Neural cell (in vitro differentiated cells): ENCODE measurements around the gene HOXB7. TPM values are rescaled to one million over a fixed set of nuclear protein-coding genes. Genes with fewer than 3 reads are reported as not detected.
A peak's percentile ranks its signal among the peaks of the same experiment; 100 is the strongest.

Source experiments
- H2AFZ ChIP-seq: fragments of 200-600, 300-800 bp; sonication (generic), shearing (Covaris generic); 2 replicates; pipeline ENCODE4 v1.6.0; 2014; ENCODE audit warnings: low read depth, mild to moderate bottlenecking, antibody characterized with exemption, low read length, moderate library complexity
- H3F3A ChIP-seq: fragments of 200-600 bp; shearing (Covaris generic); 2 replicates; pipeline ENCODE4 v1.6.1; 2016; ENCODE audit warnings: mild to moderate bottlenecking, moderate library complexity, mixed read lengths, antibody characterized with exemption, low read length; ENCODE audit not compliant: insufficient read depth, poor library complexity, severe bottlenecking
- H3K27ac ChIP-seq: fragments of 200-600, 300-800 bp; sonication (generic), shearing (Covaris generic); 2 replicates; pipeline ENCODE4 v1.5.1; 2014; ENCODE audit warnings: mild to moderate bottlenecking, low read length, moderate library complexity
- H3K27me3 ChIP-seq: fragments of 300-800, 200-600 bp; sonication (generic), shearing (Covaris generic); 2 replicates; pipeline ENCODE4 v1.6.0; 2014; ENCODE audit warnings: mild to moderate bottlenecking, low read depth, low read length, moderate library complexity; ENCODE audit not compliant: insufficient read depth
- H3K36me3 ChIP-seq: fragments of 300-800, 200-600 bp; sonication (generic), shearing (Covaris generic); 2 replicates; pipeline ENCODE4 v1.5.1; 2014; ENCODE audit warnings: mild to moderate bottlenecking, antibody characterized with exemption, low read length, moderate library complexity; ENCODE audit not compliant: insufficient read depth
- H3K4me2 ChIP-seq: fragments of 300-800, 200-600 bp; sonication (generic), shearing (Covaris generic); 2 replicates; pipeline ENCODE4 v1.6.0; 2014; ENCODE audit warnings: mild to moderate bottlenecking, low read length
- H3K4me3 ChIP-seq: fragments of 300-800, 200-600 bp; sonication (generic), shearing (Covaris generic); 2 replicates; pipeline ENCODE4 v1.5.1; 2014; ENCODE audit warnings: mild to moderate bottlenecking, low read length, moderate library complexity
- H3K79me2 ChIP-seq: fragments of 200-600 bp; shearing (Covaris generic); replicated peaks from 2 replicates; pipeline ENCODE4 v1.6.0; 2014; ENCODE audit warnings: mild to moderate bottlenecking, low read length, moderate library complexity; ENCODE audit not compliant: insufficient read depth
- H3K9ac ChIP-seq: fragments of 300-800, 200-600 bp; sonication (generic), shearing (Covaris generic); 2 replicates; pipeline ENCODE4 v1.6.1; 2016; ENCODE audit warnings: mild to moderate bottlenecking, low read length, mixed read lengths
- H3K9me2 ChIP-seq: fragments of 200-600 bp; shearing (Covaris generic); 2 replicates; pipeline ENCODE4 v1.6.1; 2016; ENCODE audit warnings: mild to moderate bottlenecking, low read length, mixed read lengths; ENCODE audit not compliant: insufficient read depth
- H3K9me3 ChIP-seq: fragments of 200-600, 300-800 bp; sonication (generic), shearing (Covaris generic); 2 replicates; pipeline ENCODE4 v1.6.1; 2016; ENCODE audit warnings: mild to moderate bottlenecking, mixed run types, low read length, moderate library complexity, mixed read lengths
- H4K20me1 ChIP-seq: fragments of 200-600 bp; shearing (Covaris generic); 2 replicates; pipeline ENCODE4 v1.6.1; 2016; ENCODE audit warnings: mild to moderate bottlenecking, mixed run types; ENCODE audit not compliant: insufficient read depth
- EP300 ChIP-seq: fragments of 450-650 bp; conservative IDR thresholded peaks from 2 replicates; pipeline ENCODE4 v1.6.1; 2014; ENCODE audit warnings: antibody characterized with exemption, mild to moderate bottlenecking, moderate library complexity; ENCODE audit not compliant: poor library complexity, severe bottlenecking
- EZH2 ChIP-seq: fragments of 200-600, 300-800 bp; shearing (Covaris generic), sonication (generic); IDR thresholded peaks from 2 replicates; pipeline ENCODE4 v1.6.1; 2014; ENCODE audit warnings: antibody characterized with exemption, low read length, borderline replicate concordance, mild to moderate bottlenecking; ENCODE audit not compliant: insufficient read depth, poor library complexity, severe bottlenecking
- MXI1 ChIP-seq: fragments of 450-650 bp; conservative IDR thresholded peaks from 2 replicates; pipeline ENCODE4 v1.6.1; 2014; ENCODE audit warnings: antibody characterized with exemption, mild to moderate bottlenecking; ENCODE audit not compliant: poor library complexity, severe bottlenecking
- POLR2AphosphoS5 ChIP-seq: IDR thresholded peaks from 2 replicates; pipeline ENCODE4 v1.6.1; 2012
- RAD21 ChIP-seq: fragments of 450-650 bp; conservative IDR thresholded peaks from 2 replicates; pipeline ENCODE4 v1.6.1; 2014; ENCODE audit warnings: antibody characterized with exemption, mild to moderate bottlenecking, moderate library complexity
- REST ChIP-seq: IDR thresholded peaks from 2 replicates; pipeline ENCODE4 v1.6.1; 2012; ENCODE audit warnings: borderline replicate concordance
- SMC3 ChIP-seq: fragments of 450-650 bp; conservative IDR thresholded peaks from 2 replicates; pipeline ENCODE4 v1.6.1; 2014; ENCODE audit warnings: antibody characterized with exemption, mild to moderate bottlenecking, moderate library complexity; ENCODE audit not compliant: poor library complexity
- TAF1 ChIP-seq: IDR thresholded peaks from 2 replicates; pipeline ENCODE4 v1.6.1; 2012; ENCODE audit warnings: low read depth
- polyA plus RNA-seq: library from polyadenylated mRNA; depleted of rRNA; stranded (reverse); fragments of >200 nt; gene quantifications from 2 replicates; pipeline ENCODE4 v1.2.3, GENCODE V29; 2014
- TF ChIP-seq, protein P1 (sequence below): fragments of 450-650 bp; IDR thresholded peaks from 2 replicates; pipeline ENCODE4 v1.5.1; 2014; ENCODE audit warnings: antibody characterized with exemption, mild to moderate bottlenecking, moderate library complexity; ENCODE audit not compliant: poor library complexity, severe bottlenecking

Gene HOXB7
- polyA plus RNA-seq, 1 donor from 2014 or later, result not detected

- Histone ChIP-seq H3K36me3 (no peaks in the 10 kb centered on the region), H4K20me1 (no peaks in the 10 kb centered on the region), H3K4me2 (no peak overlapping the region), H3K4me3 (no peak overlapping the region), H3K9me3 (peaks cover 4% of the 10 kb centered on the region), H3K27me3 (peaks cover 100% of the 10 kb centered on the region), H3K9me2 (no peaks in the 10 kb centered on the region), H2AFZ (no peak overlapping the region), H3K27ac (no peak overlapping the region), H3K9ac (no peak overlapping the region), H3K79me2 (no peaks in the 10 kb centered on the region), H3F3A (no peaks in the 10 kb centered on the region)
- TF ChIP-seq EZH2, result no peak
- no peak for TF ChIP-seq RAD21
Measured at GRCh38 chr17:48642843-48643696, 32.3 kb upstream of the HOXB7 start.

- peaks cover 100% of the 10 kb centered on the region for H3K27me3 ChIP-seq
- TF ChIP-seq RAD21 (no peak), EZH2 (peak; percentile 34), TAF1 (no peak), SMC3 (no peak)
- H3K9me2 ChIP-seq, result no peaks in the 10 kb centered on the region
- H3K9ac ChIP-seq, result no peak overlapping the region
- peaks cover 4% of the 10 kb centered on the region for H3K9me3 ChIP-seq
- H4K20me1 ChIP-seq, result no peaks in the 10 kb centered on the region
- H3K4me2 ChIP-seq, result no peak overlapping the region
- no peaks in the 10 kb centered on the region for H3F3A ChIP-seq
- H3K27ac ChIP-seq, result no peak overlapping the region
- no peaks in the 10 kb centered on the region for H3K79me2 ChIP-seq
- H3K4me3 ChIP-seq, result no peak overlapping the region
- no peaks in the 10 kb centered on the region for H3K36me3 ChIP-seq
- no peak overlapping the region for H2AFZ ChIP-seq
Measured at GRCh38 chr17:48642059-48642842, 31.4 kb upstream of the HOXB7 start.

DNA sequence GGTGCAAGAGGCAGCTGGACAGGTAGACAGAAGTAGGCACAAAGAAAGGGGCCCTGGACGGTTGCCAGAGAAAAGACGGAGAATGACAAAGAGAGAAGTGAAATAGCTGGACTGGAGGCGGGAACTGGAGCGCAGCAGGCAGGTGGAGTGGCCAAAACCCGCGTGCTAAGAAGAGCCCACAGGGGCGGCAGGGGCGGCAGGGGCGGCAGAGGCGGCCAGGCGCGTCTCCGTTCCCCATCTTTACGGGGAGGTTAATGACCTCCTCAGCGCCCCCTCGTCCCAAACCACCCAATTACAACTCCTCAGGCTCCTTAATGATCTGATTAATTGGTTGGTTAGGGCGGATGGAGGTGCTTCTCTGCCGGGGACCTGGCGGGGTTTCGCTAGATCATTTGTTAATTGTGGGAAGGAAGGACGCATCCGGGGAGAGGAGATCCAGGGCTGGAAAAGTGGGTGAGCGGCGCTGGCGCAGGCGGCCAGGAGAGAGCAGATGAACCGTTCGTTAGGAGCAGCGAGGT lies 30.8 kb upstream of the HOXB7 start:
- no peak overlapping the region for H3K4me3 ChIP-seq
- H4K20me1 ChIP-seq, result no peaks in the 10 kb centered on the region
- H2AFZ ChIP-seq, result no peak overlapping the region
- H3K9ac ChIP-seq, result no peak overlapping the region
- peaks cover 100% of the 10 kb centered on the region for H3K27me3 ChIP-seq
- no peak overlapping the region for H3K27ac ChIP-seq
- H3F3A ChIP-seq, result no peaks in the 10 kb centered on the region
- TF ChIP-seq EZH2 (no peak), POLR2AphosphoS5 (no peak), REST (no peak), SMC3 (no peak), EP300 (no peak), TAF1 (no peak), RAD21 (no peak), MXI1 (no peak)
- TF ChIP-seq, protein P1, sequence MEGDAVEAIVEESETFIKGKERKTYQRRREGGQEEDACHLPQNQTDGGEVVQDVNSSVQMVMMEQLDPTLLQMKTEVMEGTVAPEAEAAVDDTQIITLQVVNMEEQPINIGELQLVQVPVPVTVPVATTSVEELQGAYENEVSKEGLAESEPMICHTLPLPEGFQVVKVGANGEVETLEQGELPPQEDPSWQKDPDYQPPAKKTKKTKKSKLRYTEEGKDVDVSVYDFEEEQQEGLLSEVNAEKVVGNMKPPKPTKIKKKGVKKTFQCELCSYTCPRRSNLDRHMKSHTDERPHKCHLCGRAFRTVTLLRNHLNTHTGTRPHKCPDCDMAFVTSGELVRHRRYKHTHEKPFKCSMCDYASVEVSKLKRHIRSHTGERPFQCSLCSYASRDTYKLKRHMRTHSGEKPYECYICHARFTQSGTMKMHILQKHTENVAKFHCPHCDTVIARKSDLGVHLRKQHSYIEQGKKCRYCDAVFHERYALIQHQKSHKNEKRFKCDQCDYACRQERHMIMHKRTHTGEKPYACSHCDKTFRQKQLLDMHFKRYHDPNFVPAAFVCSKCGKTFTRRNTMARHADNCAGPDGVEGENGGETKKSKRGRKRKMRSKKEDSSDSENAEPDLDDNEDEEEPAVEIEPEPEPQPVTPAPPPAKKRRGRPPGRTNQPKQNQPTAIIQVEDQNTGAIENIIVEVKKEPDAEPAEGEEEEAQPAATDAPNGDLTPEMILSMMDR, result no peak
- H3K9me2 ChIP-seq, result no peaks in the 10 kb centered on the region
- no peaks in the 10 kb centered on the region for H3K79me2 ChIP-seq
- H3K36me3 ChIP-seq, result no peaks in the 10 kb centered on the region
- H3K4me2 ChIP-seq, result no peak overlapping the region
- H3K9me3 ChIP-seq, result peaks cover 4% of the 10 kb centered on the region
